ENCODE measurements around the gene DYNLRB1. TPM values are rescaled to one million over a fixed set of nuclear protein-coding genes. Genes with fewer than 3 reads are reported as not detected.
"Not testable (repeated sequence)": the region's sequence is repeated elsewhere in the genome, so short reads cannot be mapped to it uniquely, and the experiment has no call there.

DYNLRB1 gene
- total and polyA plus RNA-seq, 9 of the 15 experiments (the other 6 are each of a cell fraction or from before 2014, with no cell fraction given) = 48.7 to 358 (median 121) TPM

GRCh38 chr20:34483585-34484220, 32.5 kb upstream of the DYNLRB1 start:
- not testable (repeated sequence) for BruUV-seq (replicated peaks)

More at GRCh38 chr20:34483585-34484220, 32.5 kb upstream of the DYNLRB1 start:
- H3K4me1 ChIP-seq (replicated peaks in 1 of 2; ENCODE audit: control insufficient read depth in 2 of 2, insufficient read depth in 2 of 2, low read length in 2 of 2); H3K4me3 ChIP-seq; H3K9me3 ChIP-seq (replicated peaks; ENCODE audit: control insufficient read depth, insufficient read depth, low read depth, low read length); H2AFZ ChIP-seq (ENCODE audit: low read depth, low read length); DNase-seq (ENCODE audit: extremely low read depth in 1 of 4, low spot score in 3 of 4); POLR2A ChIA-PET; H3K9me1 ChIP-seq (ENCODE audit: control insufficient read depth, insufficient read depth, low read length); FAIRE-seq; in situ Hi-C loops (cut with MboI); CTCF ChIA-PET (ENCODE audit: low intra/inter-chr PET ratio); H4K20me1 ChIP-seq (replicated peaks; ENCODE audit: control insufficient read depth, insufficient read depth, low read length); H3K27ac ChIP-seq (ENCODE audit: extremely low read depth, low read depth, low read length); H3K79me2 ChIP-seq (ENCODE audit: control insufficient read depth, insufficient read depth, low read length); H3K4me2 ChIP-seq (ENCODE audit: insufficient read depth, low read length); H3K9ac ChIP-seq (ENCODE audit: insufficient read depth in 1 of 2, low read depth in 2 of 2, low read length in 2 of 2); ATAC-seq; intact Hi-C loops (cut with micrococcal nuclease); H3K27me3 ChIP-seq (ENCODE audit: control insufficient read depth in 2 of 2, insufficient read depth in 2 of 2, low read length in 2 of 2): not testable (repeated sequence)
- peak; percentile 67; the same call in 1 of the 2 replicates for TF ChIP-seq ZNF431 (CRISPR knock-in tag; IDR thresholded peaks at IDR 0.05)
- TF ChIP-seq ZNF707 (CRISPR knock-in tag; conservative IDR thresholded peaks at IDR 0.05) = peak; percentile 97
- TF ChIP-seq ZNF280A (IDR thresholded peaks at IDR 0.05; ENCODE audit: low read depth, partially characterized antibody) = peak; percentile 38
- peaks cover 75% of the 10 kb centered on the region for H3K36me3 ChIP-seq (ENCODE audit: control insufficient read depth, insufficient read depth, low read length)
- WGBS (ENCODE audit: insufficient coverage, low coverage, missing lambda C conversion rate) = 89% methylated on average over 3 of the region's 3 CpGs

Measured in K562 (cell line).